ENCODE measurements around the gene GCH1.

DNA sequence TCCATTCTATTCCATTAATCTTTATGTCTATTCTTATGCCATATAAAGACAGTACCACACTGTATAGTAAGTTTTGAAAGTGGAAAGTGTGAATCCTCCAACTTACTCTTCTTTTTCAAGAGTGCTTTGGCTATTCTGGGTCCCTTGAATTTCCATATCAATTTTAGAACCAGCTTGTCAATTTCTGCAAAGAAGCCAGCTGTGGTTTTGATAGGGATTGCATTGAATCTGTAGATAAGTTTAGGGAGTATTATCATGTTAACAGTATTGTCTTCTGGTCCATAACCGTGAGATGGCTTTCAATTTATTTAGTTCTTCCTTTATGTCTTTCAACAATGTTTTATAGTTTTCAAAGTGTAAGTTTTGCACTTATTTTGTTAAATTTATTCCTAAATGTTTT is 34.2 kb upstream of the GCH1 start:
- TF ChIP-seq, protein P1, sequence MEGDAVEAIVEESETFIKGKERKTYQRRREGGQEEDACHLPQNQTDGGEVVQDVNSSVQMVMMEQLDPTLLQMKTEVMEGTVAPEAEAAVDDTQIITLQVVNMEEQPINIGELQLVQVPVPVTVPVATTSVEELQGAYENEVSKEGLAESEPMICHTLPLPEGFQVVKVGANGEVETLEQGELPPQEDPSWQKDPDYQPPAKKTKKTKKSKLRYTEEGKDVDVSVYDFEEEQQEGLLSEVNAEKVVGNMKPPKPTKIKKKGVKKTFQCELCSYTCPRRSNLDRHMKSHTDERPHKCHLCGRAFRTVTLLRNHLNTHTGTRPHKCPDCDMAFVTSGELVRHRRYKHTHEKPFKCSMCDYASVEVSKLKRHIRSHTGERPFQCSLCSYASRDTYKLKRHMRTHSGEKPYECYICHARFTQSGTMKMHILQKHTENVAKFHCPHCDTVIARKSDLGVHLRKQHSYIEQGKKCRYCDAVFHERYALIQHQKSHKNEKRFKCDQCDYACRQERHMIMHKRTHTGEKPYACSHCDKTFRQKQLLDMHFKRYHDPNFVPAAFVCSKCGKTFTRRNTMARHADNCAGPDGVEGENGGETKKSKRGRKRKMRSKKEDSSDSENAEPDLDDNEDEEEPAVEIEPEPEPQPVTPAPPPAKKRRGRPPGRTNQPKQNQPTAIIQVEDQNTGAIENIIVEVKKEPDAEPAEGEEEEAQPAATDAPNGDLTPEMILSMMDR (IDR thresholded peaks at IDR 0.05): no peak
- no peak for TF ChIP-seq POLR2A (IDR thresholded peaks at IDR 0.05)
